Lower leg skin (tissue), 3 donors: ENCODE measurements around the gene NOTCH3.

Experiments
- CTCF ChIP-seq, 3 donors: fragments of 450-650 bp; IDR thresholded peaks; one replicate each; pipeline ENCODE4 v1.5.1; 2016; ENCODE audit warnings: antibody characterized with exemption in 3 of 3, mild to moderate bottlenecking in 3 of 3, moderate library complexity in 2 of 3
- POLR2A ChIP-seq, 2 donors: fragments of 450-650 bp; IDR thresholded peaks; one replicate each; pipeline ENCODE4 v1.6.1; 2016 to 2017; ENCODE audit warnings: antibody characterized with exemption in 2 of 2, mild to moderate bottlenecking in 1 of 2, moderate library complexity in 1 of 2

DNA sequence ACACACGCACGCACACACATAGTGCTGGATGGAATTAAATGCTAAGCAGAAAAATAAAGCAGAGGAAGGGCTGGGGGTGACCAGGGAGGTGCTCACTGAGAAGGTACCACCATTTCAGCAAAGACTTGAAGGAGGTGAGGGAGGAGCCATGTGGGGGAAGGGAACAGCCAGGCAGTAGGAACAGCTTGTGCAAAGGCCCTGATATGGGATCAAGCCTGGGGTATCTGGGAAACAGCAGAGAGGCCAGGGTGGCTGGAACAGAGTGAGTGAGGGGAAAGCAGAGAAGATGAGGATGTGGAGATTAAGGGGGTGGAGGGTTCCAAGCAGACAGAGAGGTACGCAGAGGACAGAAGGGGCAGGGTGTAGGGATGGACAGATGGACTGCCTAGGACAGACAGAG lies 25.2 kb downstream of the NOTCH3 start:
- TF ChIP-seq CTCF (IDR thresholded peaks at IDR 0.05) (no peak), POLR2A (IDR thresholded peaks at IDR 0.05) (no peak)
